Measurements from ENCODE around the gene ZNF787. TPM values are rescaled to one million over a fixed set of nuclear protein-coding genes. Genes with fewer than 3 reads are reported as not detected.

ZNF787 gene
- total RNA-seq, 1 experiment from 2014 or later = 111 TPM

DNA sequence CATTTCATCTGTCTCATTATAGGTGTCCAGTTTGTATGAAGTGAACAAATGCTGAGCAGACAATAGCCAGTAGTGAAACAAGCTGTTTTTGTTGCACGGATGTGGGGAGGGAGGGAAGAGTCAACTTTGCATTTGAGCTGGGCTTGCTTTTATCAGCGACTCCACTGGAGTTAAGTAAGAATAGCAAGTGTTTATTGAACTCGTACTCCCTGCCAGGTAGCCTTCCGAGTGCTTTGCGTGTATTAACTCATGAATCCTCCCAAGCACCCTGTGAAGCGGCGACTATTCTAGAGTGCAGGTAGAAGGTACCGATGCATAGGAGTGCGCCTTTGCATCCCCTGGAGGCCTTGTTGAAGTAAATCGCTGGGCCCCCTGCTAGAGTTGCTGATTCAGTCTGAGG, 15.3 kb upstream of the ZNF787 start:
- H3K27me3 ChIP-seq (ENCODE audit: low read length) = no peaks in the 10 kb centered on the region
- no TSS peak for BruUV-seq (replicated peaks)
- no peaks in the 10 kb centered on the region for H3K36me3 ChIP-seq (ENCODE audit: low read depth, low read length)
- no peak overlapping the region for H3K27ac ChIP-seq (ENCODE audit: low read length)
- no peak overlapping the region for H3K9ac ChIP-seq (ENCODE audit: low read length)
- intact Hi-C loops (cut with micrococcal nuclease) = no loop called here
- DNase-seq = no peak
- H3F3A ChIP-seq (ENCODE audit: low read length, unreplicated experiment) = no peaks in the 10 kb centered on the region
- no peaks in the 10 kb centered on the region for H4K20me1 ChIP-seq (ENCODE audit: low read length)
- TF ChIP-seq EZH2phosphoT487 (IDR thresholded peaks at IDR 0.05; ENCODE audit: borderline replicate concordance, low read length) (no peak), EZH2 (IDR thresholded peaks at IDR 0.05; ENCODE audit: low read length, unreplicated experiment) (no peak)
- TF ChIP-seq, protein P1, sequence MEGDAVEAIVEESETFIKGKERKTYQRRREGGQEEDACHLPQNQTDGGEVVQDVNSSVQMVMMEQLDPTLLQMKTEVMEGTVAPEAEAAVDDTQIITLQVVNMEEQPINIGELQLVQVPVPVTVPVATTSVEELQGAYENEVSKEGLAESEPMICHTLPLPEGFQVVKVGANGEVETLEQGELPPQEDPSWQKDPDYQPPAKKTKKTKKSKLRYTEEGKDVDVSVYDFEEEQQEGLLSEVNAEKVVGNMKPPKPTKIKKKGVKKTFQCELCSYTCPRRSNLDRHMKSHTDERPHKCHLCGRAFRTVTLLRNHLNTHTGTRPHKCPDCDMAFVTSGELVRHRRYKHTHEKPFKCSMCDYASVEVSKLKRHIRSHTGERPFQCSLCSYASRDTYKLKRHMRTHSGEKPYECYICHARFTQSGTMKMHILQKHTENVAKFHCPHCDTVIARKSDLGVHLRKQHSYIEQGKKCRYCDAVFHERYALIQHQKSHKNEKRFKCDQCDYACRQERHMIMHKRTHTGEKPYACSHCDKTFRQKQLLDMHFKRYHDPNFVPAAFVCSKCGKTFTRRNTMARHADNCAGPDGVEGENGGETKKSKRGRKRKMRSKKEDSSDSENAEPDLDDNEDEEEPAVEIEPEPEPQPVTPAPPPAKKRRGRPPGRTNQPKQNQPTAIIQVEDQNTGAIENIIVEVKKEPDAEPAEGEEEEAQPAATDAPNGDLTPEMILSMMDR (conservative IDR thresholded peaks at IDR 0.05; ENCODE audit: low read depth, low read length) = no peak
- H3K4me1 ChIP-seq (ENCODE audit: insufficient read depth, low read length) = peaks cover 10% of the 10 kb centered on the region
- no peak overlapping the region for H2AFZ ChIP-seq (ENCODE audit: low read length)
- ChIA-PET POLR2A (ENCODE audit: unreplicated experiment) (no interaction called here), CTCF (no interaction called here)
- ATAC-seq = no peak
- H3K4me3 ChIP-seq (ENCODE audit: low read length) = no peak overlapping the region
- no peaks in the 10 kb centered on the region for H3K9me3 ChIP-seq (ENCODE audit: low read length)
- no peaks in the 10 kb centered on the region for H3K9me2 ChIP-seq (replicated peaks; ENCODE audit: low read length)
- H3K4me2 ChIP-seq (ENCODE audit: low read length) = no peak overlapping the region
- H3K79me2 ChIP-seq (ENCODE audit: low read length) = no peaks in the 10 kb centered on the region

GRCh38 chr19:56134654-56134921, 13.5 kb upstream of the ZNF787 start:
- no peaks in the 10 kb centered on the region for H3K79me2 ChIP-seq (ENCODE audit: low read length)
- intact Hi-C loops (cut with micrococcal nuclease) = no loop called here
- H4K20me1 ChIP-seq (ENCODE audit: low read length) = no peaks in the 10 kb centered on the region
- H3K4me2 ChIP-seq (ENCODE audit: low read length) = no peak overlapping the region
- no peak overlapping the region for H3K27ac ChIP-seq (ENCODE audit: low read length)
- no peak overlapping the region for H3K9ac ChIP-seq (ENCODE audit: low read length)
- BruUV-seq (replicated peaks) = no TSS peak
- H3K9me2 ChIP-seq (replicated peaks; ENCODE audit: low read length) = no peaks in the 10 kb centered on the region
- H2AFZ ChIP-seq (ENCODE audit: low read length) = no peak overlapping the region
- CTCF ChIA-PET = interaction anchor here (0.6 kb wide), 1 partner anchor 58 kb away, joined by 3 read pairs; no protein-coding TSS in a partner anchor
- H3K36me3 ChIP-seq (ENCODE audit: low read depth, low read length) = no peaks in the 10 kb centered on the region
- no peak for TF ChIP-seq EZH2 (IDR thresholded peaks at IDR 0.05; ENCODE audit: low read length, unreplicated experiment)
- TF ChIP-seq, protein P1 (conservative IDR thresholded peaks at IDR 0.05; ENCODE audit: low read depth, low read length) = no peak
- no peak for TF ChIP-seq EZH2phosphoT487 (IDR thresholded peaks at IDR 0.05; ENCODE audit: borderline replicate concordance, low read length)
- H3K4me3 ChIP-seq (ENCODE audit: low read length) = no peak overlapping the region
- no peaks in the 10 kb centered on the region for H3K27me3 ChIP-seq (ENCODE audit: low read length)
- POLR2A ChIA-PET (ENCODE audit: unreplicated experiment) = no interaction called here
- no peaks in the 10 kb centered on the region for H3K9me3 ChIP-seq (ENCODE audit: low read length)
- DNase-seq (no peak), ATAC-seq (no peak)
- H3F3A ChIP-seq (ENCODE audit: low read length, unreplicated experiment) = no peaks in the 10 kb centered on the region
- H3K4me1 ChIP-seq (ENCODE audit: insufficient read depth, low read length) = peaks cover 3% of the 10 kb centered on the region; the same call in 1 of the 2 replicates

GRCh38 chr19:56133858-56134653, 13.0 kb upstream of the ZNF787 start:
- ATAC-seq (peak; percentile 75), DNase-seq (peak; percentile 36)
- H3K79me2 ChIP-seq (ENCODE audit: low read length) = no peaks in the 10 kb centered on the region

More at GRCh38 chr19:56133858-56134653, 13.0 kb upstream of the ZNF787 start:
- Histone ChIP-seq H3K4me3 (ENCODE audit: low read length) (no peak overlapping the region), H3K4me1 (ENCODE audit: insufficient read depth, low read length) (peaks cover 3% of the 10 kb centered on the region; the same call in 1 of the 2 replicates), H4K20me1 (ENCODE audit: low read length) (no peaks in the 10 kb centered on the region), H2AFZ (ENCODE audit: low read length) (no peak overlapping the region), H3K27ac (ENCODE audit: low read length) (no peak overlapping the region), H3K9me2 (replicated peaks; ENCODE audit: low read length) (no peaks in the 10 kb centered on the region), H3K9me3 (ENCODE audit: low read length) (no peaks in the 10 kb centered on the region), H3K4me2 (ENCODE audit: low read length) (no peak overlapping the region), H3K27me3 (ENCODE audit: low read length) (no peaks in the 10 kb centered on the region), H3K9ac (ENCODE audit: low read length) (no peak overlapping the region), H3K36me3 (ENCODE audit: low read depth, low read length) (no peaks in the 10 kb centered on the region), H3F3A (ENCODE audit: low read length, unreplicated experiment) (no peaks in the 10 kb centered on the region)
- intact Hi-C loops (cut with micrococcal nuclease) = no loop called here
- BruUV-seq (replicated peaks) = no TSS peak
- ChIA-PET POLR2A (ENCODE audit: unreplicated experiment) (no interaction called here), CTCF (interaction anchor here (0.6 kb wide), 1 partner anchor 57 kb away, joined by 3 read pairs; no protein-coding TSS in a partner anchor)
- TF ChIP-seq EZH2phosphoT487 (IDR thresholded peaks at IDR 0.05; ENCODE audit: borderline replicate concordance, low read length) (no peak), EZH2 (IDR thresholded peaks at IDR 0.05; ENCODE audit: low read length, unreplicated experiment) (no peak)
- TF ChIP-seq, protein P1 (conservative IDR thresholded peaks at IDR 0.05; ENCODE audit: low read depth, low read length) = no peak

Data from PC-3 (cell line).